ENCODE results near the gene GRIN2B. TPM values are rescaled to one million over a fixed set of nuclear protein-coding genes. Genes with fewer than 3 reads are reported as not detected.
A peak's percentile ranks its signal among the peaks of the same experiment; 100 is the strongest.

GRIN2B gene
- total and polyA plus RNA-seq, 9 of the 15 experiments (the other 6 are each of a cell fraction or from before 2014, with no cell fraction given): not detected

DNA sequence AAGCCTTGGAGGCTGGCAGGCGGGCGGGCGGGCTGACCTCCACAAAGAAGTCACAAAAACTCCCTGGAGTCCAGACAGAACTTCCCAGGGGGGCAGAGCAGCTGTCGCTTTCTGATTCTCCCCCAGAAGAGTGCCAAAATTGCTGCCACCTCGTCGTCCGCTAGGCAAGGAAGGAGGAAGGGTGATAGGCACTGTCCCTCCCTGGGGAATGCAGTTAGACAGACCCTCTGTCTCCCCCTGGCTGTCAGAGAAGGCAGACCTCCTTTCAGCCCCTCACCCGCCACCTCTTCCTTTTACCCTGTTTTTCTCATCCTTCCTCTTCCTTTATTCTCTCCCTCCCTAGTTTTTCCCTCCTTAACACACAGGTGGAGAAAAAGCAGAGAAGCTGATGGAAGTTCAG, 18.7 kb downstream of the GRIN2B start (continued):
- TF ChIP-seq TCF7L2 (IDR thresholded peaks at IDR 0.05; ENCODE audit: low read depth, low read length) (no peak), CBX8 (IDR thresholded peaks at IDR 0.05; ENCODE audit: borderline replicate concordance, extremely low read depth, low read depth, low read length, poor library complexity, severe bottlenecking) (no peak), SMAD4 (CRISPR knock-in tag; conservative IDR thresholded peaks at IDR 0.05) (no peak), RAD21 (CRISPR knock-in tag; conservative IDR thresholded peaks at IDR 0.05 in 1 of 2, IDR thresholded peaks at IDR 0.05 in 1 of 2) (peak in 1 of 2 experiments; percentile 34; a peak in 1 of 4 replicates), L3MBTL2 (IDR thresholded peaks at IDR 0.05) (no peak), POLR2AphosphoS2 (IDR thresholded peaks at IDR 0.05; ENCODE audit: low read length) (no peak), ZNF165 (CRISPR knock-in tag; IDR thresholded peaks at IDR 0.05; ENCODE audit: borderline replicate concordance) (no peak), DACH1 (IDR thresholded peaks at IDR 0.05; ENCODE audit: partially characterized antibody) (no peak), CREB1 (IDR thresholded peaks at IDR 0.05) (no peak), CREB1 (CRISPR knock-in tag; IDR thresholded peaks at IDR 0.05) (no peak), SETDB1 (IDR thresholded peaks at IDR 0.05; ENCODE audit: low read length) (no peak), NRF1 (conservative IDR thresholded peaks at IDR 0.05 in 1 of 2, IDR thresholded peaks at IDR 0.05 in 1 of 2) (no peak), MCM5 (IDR thresholded peaks at IDR 0.05; ENCODE audit: low read depth) (no peak), ZNF23 (CRISPR knock-in tag; IDR thresholded peaks at IDR 0.05) (no peak), FOSL1 (tag; conservative IDR thresholded peaks at IDR 0.05) (no peak), SMC3 (conservative IDR thresholded peaks at IDR 0.05; ENCODE audit: insufficient read depth, low read depth, low read length) (0 out of 2 replicates have a peak, but pooled peaks have one; percentile 19)
- TF ChIP-seq, protein P1, sequence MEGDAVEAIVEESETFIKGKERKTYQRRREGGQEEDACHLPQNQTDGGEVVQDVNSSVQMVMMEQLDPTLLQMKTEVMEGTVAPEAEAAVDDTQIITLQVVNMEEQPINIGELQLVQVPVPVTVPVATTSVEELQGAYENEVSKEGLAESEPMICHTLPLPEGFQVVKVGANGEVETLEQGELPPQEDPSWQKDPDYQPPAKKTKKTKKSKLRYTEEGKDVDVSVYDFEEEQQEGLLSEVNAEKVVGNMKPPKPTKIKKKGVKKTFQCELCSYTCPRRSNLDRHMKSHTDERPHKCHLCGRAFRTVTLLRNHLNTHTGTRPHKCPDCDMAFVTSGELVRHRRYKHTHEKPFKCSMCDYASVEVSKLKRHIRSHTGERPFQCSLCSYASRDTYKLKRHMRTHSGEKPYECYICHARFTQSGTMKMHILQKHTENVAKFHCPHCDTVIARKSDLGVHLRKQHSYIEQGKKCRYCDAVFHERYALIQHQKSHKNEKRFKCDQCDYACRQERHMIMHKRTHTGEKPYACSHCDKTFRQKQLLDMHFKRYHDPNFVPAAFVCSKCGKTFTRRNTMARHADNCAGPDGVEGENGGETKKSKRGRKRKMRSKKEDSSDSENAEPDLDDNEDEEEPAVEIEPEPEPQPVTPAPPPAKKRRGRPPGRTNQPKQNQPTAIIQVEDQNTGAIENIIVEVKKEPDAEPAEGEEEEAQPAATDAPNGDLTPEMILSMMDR (IDR thresholded peaks at IDR 0.05 in 2 of 3, conservative IDR thresholded peaks at IDR 0.05 in 1 of 3; ENCODE audit: insufficient read depth in 2 of 3, low read depth in 1 of 3, low read length in 3 of 3): peak; percentile 49 to 57 (median 55)
